HG03039 (cell line): ENCODE data around the gene PCOLCE2.

Source experiments
- ATAC-seq: cut with Tn5 transposase; IDR thresholded peaks from one replicate; pipeline ENCODE4 v1.9.1; 2021; ENCODE audit warnings: mild to moderate bottlenecking, moderate library complexity; ENCODE audit not compliant: unreplicated experiment

Gene PCOLCE2

GRCh38 chr3:142818651-142819050, 70.2 kb downstream of the PCOLCE2 start:
- ATAC-seq = no peak

DNA sequence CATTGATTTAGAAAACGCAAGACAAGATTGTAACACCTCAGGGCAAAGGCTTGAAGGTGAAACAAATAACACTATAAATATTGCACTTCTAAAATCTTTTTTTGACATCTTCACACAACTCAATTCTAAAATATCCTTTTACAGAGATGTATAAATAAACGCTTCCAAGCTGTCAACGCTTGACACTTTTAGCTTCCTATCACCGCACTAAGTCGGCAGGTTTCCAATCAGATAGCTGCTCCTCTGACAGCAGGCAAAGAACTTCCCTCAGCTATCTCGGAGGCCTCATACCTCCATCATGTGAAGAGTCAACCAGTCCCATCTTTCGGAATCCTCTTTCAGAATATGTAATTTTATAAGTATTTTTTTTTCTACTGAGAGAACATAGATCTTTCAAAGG, 71.0 kb downstream of the PCOLCE2 start:
- no peak for ATAC-seq

- ATAC-seq = no peak
Observed at GRCh38 chr3:142817356-142817755, 71.5 kb downstream of the PCOLCE2 start.

GRCh38 chr3:142815803-142816202, 73.1 kb downstream of the PCOLCE2 start:
- no peak for ATAC-seq

DNA sequence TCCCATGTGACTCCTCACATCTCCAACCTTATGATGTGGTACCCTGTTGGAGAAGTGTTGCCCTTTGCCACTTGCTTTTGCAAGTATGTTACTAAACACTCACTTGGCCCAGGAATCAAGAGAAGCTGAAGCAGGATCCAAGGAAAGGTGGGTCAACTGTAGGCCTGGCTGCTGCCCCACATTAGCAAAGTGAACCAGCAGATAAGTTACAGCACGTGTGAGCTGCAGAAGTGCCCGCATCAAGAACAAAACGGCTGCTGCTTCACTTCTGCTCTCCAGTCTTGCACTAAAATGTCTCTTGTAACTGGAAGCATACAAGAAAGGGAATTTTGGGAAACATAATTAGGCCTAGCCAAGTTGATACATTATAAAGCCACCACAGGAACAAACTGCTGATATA, 79.6 kb downstream of the PCOLCE2 start:
- ATAC-seq = no peak

DNA sequence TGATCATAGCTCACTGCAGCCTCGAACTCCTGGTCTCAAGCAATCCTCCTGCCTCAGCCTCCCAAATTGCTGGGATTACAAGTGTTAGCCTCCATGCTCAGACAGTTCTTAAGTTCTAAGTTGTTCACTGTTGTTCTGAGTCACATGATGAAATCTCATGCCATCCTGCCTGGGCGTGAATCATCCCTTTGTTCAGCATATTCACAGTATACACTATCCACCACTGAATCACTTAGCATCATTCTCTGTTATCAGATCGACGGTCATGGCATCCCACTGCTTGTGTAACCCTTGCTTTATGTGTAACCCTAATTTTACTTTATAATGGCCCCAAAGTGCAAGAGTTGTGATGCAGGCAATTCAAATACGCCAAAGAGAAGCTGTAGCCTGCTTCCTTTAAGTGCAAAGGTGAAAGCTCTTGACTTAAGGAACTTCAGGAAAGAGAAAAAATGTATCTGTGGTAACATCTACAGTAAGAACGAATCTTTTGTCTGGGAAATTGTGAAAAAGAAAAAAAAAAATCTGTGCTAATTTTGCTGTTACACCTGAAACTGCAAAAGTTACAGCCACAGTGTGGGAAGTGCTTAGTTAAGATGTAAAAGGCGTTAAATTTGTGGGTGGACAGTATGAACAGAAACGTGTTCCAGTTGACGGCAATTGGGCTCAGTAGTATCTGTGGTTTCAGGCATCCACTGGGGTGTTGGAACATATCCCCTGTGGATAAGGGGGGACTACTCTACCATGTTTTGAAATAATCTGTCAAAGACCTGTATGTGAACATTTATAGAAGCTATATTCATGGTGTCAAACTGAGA, 80.6 kb downstream of the PCOLCE2 start:
- no peak for ATAC-seq

GRCh38 chr3:142802891-142803290, 86.0 kb downstream of the PCOLCE2 start:
- no peak for ATAC-seq

- ATAC-seq = no peak
Observed at GRCh38 chr3:142801746-142802145, 87.1 kb downstream of the PCOLCE2 start.

DNA sequence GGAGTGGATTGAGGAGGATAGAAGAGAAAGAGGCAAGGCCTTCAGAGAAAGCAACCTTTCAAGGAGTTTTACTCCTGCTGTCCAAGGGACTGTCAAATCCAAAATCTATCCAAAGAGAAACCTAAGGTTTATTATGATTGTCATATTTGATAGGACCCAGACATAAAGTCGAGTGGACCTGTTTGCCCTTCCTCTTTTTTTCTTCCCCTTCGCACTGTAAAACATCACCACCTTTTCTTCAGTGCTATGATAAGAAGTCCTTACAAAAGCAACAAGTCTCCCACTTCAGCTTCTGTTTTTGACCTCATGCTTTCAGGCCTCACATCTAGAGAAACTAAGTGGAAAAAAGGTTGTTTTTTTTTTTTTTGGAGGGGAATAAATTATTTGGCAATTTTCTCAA, 92.1 kb downstream of the PCOLCE2 start:
- ATAC-seq = no peak

GRCh38 chr3:142795332-142795731, 93.6 kb downstream of the PCOLCE2 start:
- no peak for ATAC-seq

DNA sequence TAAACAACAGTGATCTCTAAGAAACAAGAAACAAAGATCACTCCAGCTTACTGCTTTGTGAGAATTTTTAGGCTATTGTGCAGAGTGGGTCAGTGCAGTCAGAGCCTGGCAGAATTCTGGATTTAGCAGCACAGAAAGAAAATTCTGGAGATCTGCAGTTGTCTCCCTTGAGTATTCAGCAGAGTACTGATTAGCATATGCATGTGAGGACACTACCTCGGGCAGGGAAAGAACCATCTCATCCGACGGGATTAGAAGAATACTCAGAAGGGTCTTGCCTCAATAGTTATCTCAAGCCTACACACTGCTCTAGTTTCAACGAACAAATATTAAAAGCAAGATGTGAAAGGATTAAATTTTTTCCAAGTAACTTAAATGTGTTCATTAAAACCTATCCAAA, 94.4 kb downstream of the PCOLCE2 start:
- ATAC-seq = no peak

- ATAC-seq = no peak
Observed at GRCh38 chr3:142787719-142788118, 101.2 kb downstream of the PCOLCE2 start.

DNA sequence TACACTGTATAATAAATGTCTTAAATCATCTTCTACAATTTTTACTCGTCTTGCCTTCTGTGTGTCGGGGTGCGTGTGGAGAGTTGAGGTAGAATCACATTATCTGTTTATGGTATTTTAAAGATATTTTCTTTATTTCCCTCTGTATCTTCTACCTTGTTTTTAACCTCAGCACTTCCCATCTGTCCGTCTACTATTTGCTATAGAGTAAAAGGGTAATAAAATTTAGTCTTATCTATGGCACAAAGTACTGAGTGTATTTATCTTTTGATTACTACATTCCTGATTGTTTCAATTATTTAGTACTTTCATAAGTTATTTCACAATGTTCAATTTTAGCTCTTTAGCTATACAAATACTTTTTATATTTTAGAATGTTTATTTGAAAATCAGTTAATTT, 102.9 kb downstream of the PCOLCE2 start:
- no peak for ATAC-seq

GRCh38 chr3:142784228-142784627, 104.7 kb downstream of the PCOLCE2 start:
- ATAC-seq = no peak

DNA sequence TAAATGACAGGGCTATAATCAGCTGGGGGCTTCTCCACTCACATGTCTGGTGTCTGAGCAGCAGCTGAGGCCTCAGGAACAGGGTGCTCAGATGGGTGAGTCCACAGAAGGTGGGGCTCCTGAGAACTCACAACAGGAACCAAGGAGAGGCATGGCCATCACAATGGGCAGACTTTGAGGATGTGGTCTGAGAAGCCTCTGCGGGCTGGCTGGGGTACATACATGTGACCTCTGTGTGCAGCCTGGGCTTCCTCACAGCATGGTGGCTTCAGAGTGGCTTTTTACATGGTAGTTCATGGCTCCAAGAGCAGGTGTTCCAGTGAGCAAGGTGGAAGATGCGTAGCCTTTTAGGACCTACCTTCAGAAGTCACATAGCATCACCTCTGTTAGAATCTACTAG, 106.3 kb downstream of the PCOLCE2 start:
- ATAC-seq = no peak

DNA sequence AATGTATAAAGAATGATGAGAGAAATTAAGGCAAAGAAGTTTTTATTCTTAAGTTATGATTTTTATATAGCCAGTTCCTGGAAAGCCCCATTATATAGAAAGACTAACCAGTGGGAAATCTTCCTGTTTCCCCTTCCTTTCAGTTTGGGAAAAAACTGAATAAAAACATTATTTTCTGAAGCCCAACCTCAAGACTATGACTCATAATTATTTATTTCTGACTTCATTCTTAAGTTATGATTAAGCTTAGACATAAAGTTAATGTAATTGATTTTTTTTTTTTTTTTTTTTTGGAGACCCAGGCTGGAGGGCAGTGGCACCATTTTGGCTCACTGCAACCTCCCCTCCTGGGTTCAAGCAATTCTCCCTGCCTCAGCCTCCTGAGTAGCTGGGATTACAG, 109.3 kb downstream of the PCOLCE2 start:
- ATAC-seq = no peak

GRCh38 chr3:142778541-142778940, 110.3 kb downstream of the PCOLCE2 start:
- ATAC-seq = no peak

GRCh38 chr3:142777927-142778326, 111.0 kb downstream of the PCOLCE2 start:
- ATAC-seq = no peak

- ATAC-seq = no peak
Observed at GRCh38 chr3:142768338-142768737, 120.5 kb downstream of the PCOLCE2 start.
